Caco-2 (cell line): ENCODE data around the gene CCDC60. TPM values are rescaled to one million over a fixed set of nuclear protein-coding genes. Genes with fewer than 3 reads are reported as not detected.
A peak's percentile ranks its signal among the peaks of the same experiment; 100 is the strongest.

Source experiments
- BruUV-seq: library from RNA; stranded (reverse); fragments of 400-500 nt; replicated peaks from 2 replicates; lab custom pipeline; 2021; lab: Mats Ljungman, UMichigan
- CTCF ChIA-PET: fragments of 300-600 bp; sonication (Branson Sonifier 250); formaldehyde crosslinking; loops from one replicate; lab custom pipeline; 2022; ENCODE audit warnings: antibody characterized with exemption; lab: Charles Lee
- POLR2A ChIA-PET: fragments of 300-600 bp; sonication (Branson Sonifier 250); formaldehyde crosslinking; loops from one replicate; lab custom pipeline; 2022; ENCODE audit warnings: antibody characterized with exemption; lab: Charles Lee
- DNase-seq, 2 experiments: peaks; one replicate each; pipeline versions ENCODE4 v3.0.0 to v3.0.0-alpha.2; 2020 to 2022
- H3K27me3 ChIP-seq: replicated peaks from 2 replicates; pipeline ENCODE4 v1.6.0; 2011; ENCODE audit warnings: low read length; ENCODE audit not compliant: control insufficient read depth, insufficient read depth
- H3K36me3 ChIP-seq: 2 replicates; pipeline ENCODE4 v1.5.1; 2011; ENCODE audit warnings: low read length; ENCODE audit not compliant: control insufficient read depth, insufficient read depth
- H3K4me1 ChIP-seq: fragments of 250-450 bp; sonication (Bioruptor Pico); 2 replicates; pipeline ENCODE4 v1.5.1; 2020; ENCODE audit warnings: mild to moderate bottlenecking
- H3K4me3 ChIP-seq: 2 replicates; pipeline ENCODE4 v1.5.1; 2011; ENCODE audit warnings: low read depth, mild to moderate bottlenecking, control low read depth, low read length
- H3K9me3 ChIP-seq: fragments of 250-450 bp; sonication (Bioruptor Pico); 2 replicates; pipeline ENCODE4 v1.5.1; 2020; ENCODE audit warnings: mild to moderate bottlenecking, moderate library complexity
- H3K27ac Mint-ChIP-seq: one replicate; pipeline ENCODE4 v1.8.0; 2022; ENCODE audit warnings: mixed read lengths; ENCODE audit not compliant: unreplicated experiment
- H3K27me3 Mint-ChIP-seq: one replicate; pipeline ENCODE4 v1.8.0; 2022; ENCODE audit warnings: mixed read lengths; ENCODE audit not compliant: insufficient read depth, unreplicated experiment
- H3K36me3 Mint-ChIP-seq: one replicate; pipeline ENCODE4 v1.8.0; 2022; ENCODE audit warnings: mild to moderate bottlenecking, mixed read lengths; ENCODE audit not compliant: insufficient read depth, unreplicated experiment
- H3K4me1 Mint-ChIP-seq: one replicate; pipeline ENCODE4 v1.8.0; 2022; ENCODE audit warnings: low read depth, mixed read lengths; ENCODE audit not compliant: unreplicated experiment
- H3K4me3 Mint-ChIP-seq: one replicate; pipeline ENCODE4 v1.8.0; 2022; ENCODE audit warnings: mild to moderate bottlenecking, moderate library complexity, mixed read lengths; ENCODE audit not compliant: unreplicated experiment
- H3K9me3 Mint-ChIP-seq: one replicate; pipeline ENCODE4 v1.8.0; 2022; ENCODE audit warnings: mixed read lengths; ENCODE audit not compliant: unreplicated experiment
- intact Hi-C: fragments of 100-400 bp; cut with micrococcal nuclease; formaldehyde crosslinking; loops from one replicate; pipeline ENCODE4 v1.10.0; 2022; ENCODE audit not compliant: unreplicated experiment
- total RNA-seq: library from RNA; stranded (reverse); gene quantifications from 2 replicates; pipeline ENCODE4 v1.2.3, GENCODE V29; 2022
- TF ChIP-seq, protein P1 (sequence below), 2 experiments: fragments of 200-600 bp in 1 of 2; IDR thresholded peaks; 1 replicate in 1 of 2; 2 replicates in 1 of 2; pipeline versions ENCODE4 v1.5.1 to v1.8.0; 2011 to 2022; ENCODE audit warnings: antibody characterized with exemption in 1 of 2, control low read depth in 1 of 2, inconsistent platforms in 1 of 2, low read depth in 1 of 2, low read length in 1 of 2, mild to moderate bottlenecking in 1 of 2, moderate library complexity in 1 of 2; ENCODE audit not compliant: insufficient read depth in 1 of 2, severe bottlenecking in 1 of 2, unreplicated experiment in 1 of 2

CCDC60 gene
- total RNA-seq, 1 experiment from 2014 or later = not detected

DNA sequence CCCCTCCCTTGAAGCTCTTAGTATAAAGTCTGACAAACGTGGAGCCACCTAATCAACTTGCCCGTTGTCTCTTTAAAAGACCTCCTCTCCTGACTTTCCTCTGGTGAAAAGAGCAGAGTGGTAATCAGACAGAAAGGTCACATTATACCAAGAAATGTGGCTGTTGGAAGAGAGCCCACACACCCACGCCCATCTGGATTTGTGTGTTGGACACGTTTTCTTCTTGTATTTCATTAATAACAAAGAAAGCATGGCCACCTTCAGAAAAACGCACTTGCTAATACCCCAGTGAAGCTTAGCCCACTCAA is 41.3 kb downstream of the CCDC60 start:
- no peak for DNase-seq
- CTCF ChIA-PET = no interaction called here
- intact Hi-C loops = no loop called here

DNA sequence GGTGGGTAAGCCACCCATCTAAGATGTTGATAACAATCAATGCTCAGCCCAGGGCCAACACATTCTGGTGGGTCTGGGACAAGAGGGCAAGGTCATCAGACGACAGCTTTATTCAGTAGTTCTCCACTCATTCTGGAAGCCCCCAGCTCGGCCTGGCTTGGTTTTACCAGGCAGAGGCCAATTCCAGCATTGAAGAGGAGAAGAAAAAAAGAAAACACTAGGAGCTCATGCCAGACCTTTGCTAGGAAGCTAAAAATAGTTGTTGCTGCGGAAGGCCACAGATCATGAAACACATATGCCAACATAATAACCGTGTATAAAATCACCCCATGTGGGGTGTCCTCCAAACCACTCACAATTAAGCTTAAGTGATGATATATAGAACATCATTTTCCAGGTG is 44.4 kb downstream of the CCDC60 start:
- H3K9me3 ChIP-seq = no peaks in the 10 kb centered on the region
- intact Hi-C loops = no loop called here
- TF ChIP-seq, protein P1, sequence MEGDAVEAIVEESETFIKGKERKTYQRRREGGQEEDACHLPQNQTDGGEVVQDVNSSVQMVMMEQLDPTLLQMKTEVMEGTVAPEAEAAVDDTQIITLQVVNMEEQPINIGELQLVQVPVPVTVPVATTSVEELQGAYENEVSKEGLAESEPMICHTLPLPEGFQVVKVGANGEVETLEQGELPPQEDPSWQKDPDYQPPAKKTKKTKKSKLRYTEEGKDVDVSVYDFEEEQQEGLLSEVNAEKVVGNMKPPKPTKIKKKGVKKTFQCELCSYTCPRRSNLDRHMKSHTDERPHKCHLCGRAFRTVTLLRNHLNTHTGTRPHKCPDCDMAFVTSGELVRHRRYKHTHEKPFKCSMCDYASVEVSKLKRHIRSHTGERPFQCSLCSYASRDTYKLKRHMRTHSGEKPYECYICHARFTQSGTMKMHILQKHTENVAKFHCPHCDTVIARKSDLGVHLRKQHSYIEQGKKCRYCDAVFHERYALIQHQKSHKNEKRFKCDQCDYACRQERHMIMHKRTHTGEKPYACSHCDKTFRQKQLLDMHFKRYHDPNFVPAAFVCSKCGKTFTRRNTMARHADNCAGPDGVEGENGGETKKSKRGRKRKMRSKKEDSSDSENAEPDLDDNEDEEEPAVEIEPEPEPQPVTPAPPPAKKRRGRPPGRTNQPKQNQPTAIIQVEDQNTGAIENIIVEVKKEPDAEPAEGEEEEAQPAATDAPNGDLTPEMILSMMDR (IDR thresholded peaks at IDR 0.05; ENCODE audit: insufficient read depth in 1 of 2, low read depth in 1 of 2, low read length in 1 of 2, severe bottlenecking in 1 of 2, unreplicated experiment in 1 of 2) = no peak
- Mint-ChIP-seq H3K4me3 (no peak overlapping the region), H3K9me3 (peaks cover 6% of the 10 kb centered on the region), H3K27ac (no peak overlapping the region), H3K4me1 (no peaks in the 10 kb centered on the region), H3K27me3 (no peaks in the 10 kb centered on the region), H3K36me3 (no peaks in the 10 kb centered on the region)
- DNase-seq = no peak
- H3K4me3 ChIP-seq = no peak overlapping the region
- no peaks in the 10 kb centered on the region for H3K36me3 ChIP-seq
- CTCF ChIA-PET = no interaction called here
- H3K27me3 ChIP-seq = no peaks in the 10 kb centered on the region
- no peaks in the 10 kb centered on the region for H3K4me1 ChIP-seq
- BruUV-seq = no TSS peak
- POLR2A ChIA-PET = no interaction called here

More for the DNA sequence above, 41.3 kb downstream of the CCDC60 start:
- Mint-ChIP-seq H3K27ac (no peak overlapping the region), H3K4me3 (no peak overlapping the region), H3K27me3 (no peaks in the 10 kb centered on the region), H3K4me1 (no peaks in the 10 kb centered on the region), H3K9me3 (no peaks in the 10 kb centered on the region), H3K36me3 (no peaks in the 10 kb centered on the region)
- POLR2A ChIA-PET = no interaction called here
- H3K9me3 ChIP-seq = no peaks in the 10 kb centered on the region
- TF ChIP-seq, protein P1 (IDR thresholded peaks at IDR 0.05; ENCODE audit: insufficient read depth in 1 of 2, low read depth in 1 of 2, low read length in 1 of 2, severe bottlenecking in 1 of 2, unreplicated experiment in 1 of 2) = no peak
- H3K4me3 ChIP-seq = no peak overlapping the region
- H3K4me1 ChIP-seq = no peaks in the 10 kb centered on the region
- H3K36me3 ChIP-seq = no peaks in the 10 kb centered on the region
- H3K27me3 ChIP-seq = no peaks in the 10 kb centered on the region
- BruUV-seq = no TSS peak

DNA sequence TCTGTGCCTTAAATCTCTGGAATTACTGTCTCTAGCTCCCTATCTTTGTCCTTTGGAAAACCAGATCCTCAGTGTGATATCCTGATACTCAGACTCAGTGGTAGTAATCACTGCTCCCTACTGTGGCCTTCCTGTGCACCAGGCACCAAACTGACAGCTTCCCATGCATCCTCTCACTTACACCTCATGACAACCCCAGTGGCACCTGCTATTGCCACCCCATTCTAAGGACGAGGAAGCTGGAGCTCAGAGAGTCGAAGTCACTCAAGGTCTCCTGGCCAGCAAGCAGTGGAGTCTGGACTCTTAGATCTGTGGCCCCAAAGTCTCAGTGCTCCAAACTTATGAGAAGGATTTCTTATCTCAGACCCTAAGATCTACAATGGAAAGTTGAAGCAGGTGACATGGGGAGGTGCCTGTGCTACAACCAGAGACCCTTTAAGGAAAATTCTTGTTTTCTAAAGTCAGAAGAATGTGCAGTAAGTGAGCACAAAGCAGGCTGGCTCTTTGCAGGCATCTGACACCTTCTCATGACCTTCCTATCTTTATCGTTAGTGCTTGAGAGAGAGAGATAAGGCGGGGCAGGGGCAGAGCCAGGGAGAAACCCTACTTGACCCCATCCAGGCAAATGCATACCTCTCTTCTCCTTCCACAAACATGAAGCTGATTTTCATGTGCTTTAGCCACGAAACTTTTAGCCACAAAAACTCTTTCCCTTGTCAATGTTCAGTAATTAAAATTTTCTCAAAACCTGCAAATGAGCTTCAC is 47.1 kb downstream of the CCDC60 start:
- Histone ChIP-seq H3K4me3 (no peak overlapping the region), H3K9me3 (no peaks in the 10 kb centered on the region), H3K27me3 (no peaks in the 10 kb centered on the region), H3K36me3 (no peaks in the 10 kb centered on the region), H3K4me1 (no peaks in the 10 kb centered on the region)
- DNase-seq = peak in 1 of 2 experiments; percentile 7
- Mint-ChIP-seq H3K4me3 (no peak overlapping the region), H3K27ac (no peak overlapping the region), H3K4me1 (no peaks in the 10 kb centered on the region), H3K9me3 (peaks cover 6% of the 10 kb centered on the region), H3K27me3 (no peaks in the 10 kb centered on the region), H3K36me3 (no peaks in the 10 kb centered on the region)
- POLR2A ChIA-PET = no interaction called here
- intact Hi-C loops = no loop called here
- no TSS peak for BruUV-seq
- CTCF ChIA-PET = no interaction called here
- TF ChIP-seq, protein P1 (IDR thresholded peaks at IDR 0.05; ENCODE audit: insufficient read depth in 1 of 2, low read depth in 1 of 2, low read length in 1 of 2, severe bottlenecking in 1 of 2, unreplicated experiment in 1 of 2) = no peak
